Stimulated activated CD4-positive, alpha-beta T cell treated with anti-CD3 and anti-CD28 coated beads, Interleukin-12 subunit alpha, Interleukin-12 subunit beta, amount 100 ng/mL, for 48 hours (primary cell): Measurements from ENCODE around the gene RPA1.
"Not testable (repeated sequence)": the region's sequence is repeated elsewhere in the genome, so short reads cannot be mapped to it uniquely, and the experiment has no call there.

ENCODE experiments used
- DNase-seq, 3 donors: peaks; one replicate each; pipeline ENCODE4 v3.0.0-alpha.2; 2020; ENCODE audit warnings: low read depth in 2 of 3, low spot score in 1 of 3

The RPA1 gene

DNA sequence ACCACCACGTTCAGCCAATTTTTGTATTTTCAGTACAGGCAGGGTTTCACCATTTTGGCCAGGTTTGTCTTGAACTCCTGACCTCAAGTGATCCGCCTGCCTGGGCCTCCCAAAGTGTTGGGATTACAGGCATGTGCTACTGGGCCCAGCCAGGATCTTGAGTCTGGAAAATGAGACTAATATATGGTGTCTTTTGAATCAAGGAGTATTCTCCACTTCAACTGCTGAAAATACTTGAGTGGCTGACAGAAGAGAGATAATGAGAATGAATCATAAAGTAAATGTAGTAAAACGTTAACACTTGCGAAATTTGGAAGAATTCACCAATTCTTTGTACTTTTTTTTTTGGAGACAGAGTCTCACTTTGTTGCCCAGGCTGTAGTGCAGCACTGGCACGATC is 16.7 kb upstream of the RPA1 start:
- no peak for DNase-seq

GRCh38 chr17:1820528-1821252 is 9.1 kb upstream of the RPA1 start:
- DNase-seq, result no peak

DNA sequence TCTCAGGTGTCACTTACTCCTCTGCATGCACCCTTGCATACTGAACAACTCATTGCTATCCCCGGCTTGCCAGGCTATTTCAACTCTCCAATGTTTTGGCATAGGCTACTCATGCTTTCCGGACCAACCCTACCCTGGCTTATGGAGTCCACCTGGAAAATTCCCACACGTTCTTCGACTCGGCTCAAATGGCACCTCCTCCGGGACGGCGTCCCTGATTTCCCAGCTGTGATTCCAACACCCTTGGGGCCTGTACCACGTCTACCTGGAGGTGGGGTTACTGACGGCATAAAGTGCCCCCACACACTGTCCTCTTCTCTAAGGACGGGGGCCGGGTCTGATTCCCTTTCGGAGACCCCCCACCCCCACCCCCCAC is 601 bp upstream of the RPA1 start:
- DNase-seq, result peak in 1 of 3 donors; percentile 18

- DNase-seq, result peak in 1 of 3 donors; percentile 37
Observed at GRCh38 chr17:1830288-1830687, 483 bp downstream of the RPA1 start.

GRCh38 chr17:1834380-1835149 is 4.8 kb downstream of the RPA1 start:
- peak in 1 of 3 donors; percentile 42 for DNase-seq

- no peak for DNase-seq
Observed at GRCh38 chr17:1839516-1839915, 9.7 kb downstream of the RPA1 start.

- no peak for DNase-seq
Observed at GRCh38 chr17:1843947-1844346, 14.1 kb downstream of the RPA1 start.

- no peak for DNase-seq
Observed at GRCh38 chr17:1847191-1847590, 17.4 kb downstream of the RPA1 start.

GRCh38 chr17:1852327-1852726 is 22.5 kb downstream of the RPA1 start:
- no peak for DNase-seq

GRCh38 chr17:1853698-1854097 is 23.9 kb downstream of the RPA1 start:
- no peak for DNase-seq

DNA sequence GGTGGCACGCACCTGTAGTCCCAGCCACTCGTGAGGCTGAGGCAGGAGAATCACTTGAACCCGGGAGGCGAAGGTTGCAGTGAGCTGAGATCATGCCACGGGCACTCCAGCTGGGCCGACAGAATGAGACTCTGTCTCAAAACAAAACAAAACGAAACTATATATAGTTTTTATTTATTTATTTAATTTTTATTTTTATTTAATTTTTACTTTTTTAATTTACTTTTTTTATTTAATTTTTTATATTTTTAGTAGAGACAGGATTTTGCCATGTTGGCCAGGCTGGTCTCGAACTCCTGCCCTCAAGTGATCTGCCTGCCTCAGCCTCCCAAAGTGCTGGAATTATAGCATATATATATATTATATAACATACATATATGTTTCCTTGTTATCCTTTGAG is 26.7 kb downstream of the RPA1 start:
- not testable (repeated sequence) for DNase-seq

DNA sequence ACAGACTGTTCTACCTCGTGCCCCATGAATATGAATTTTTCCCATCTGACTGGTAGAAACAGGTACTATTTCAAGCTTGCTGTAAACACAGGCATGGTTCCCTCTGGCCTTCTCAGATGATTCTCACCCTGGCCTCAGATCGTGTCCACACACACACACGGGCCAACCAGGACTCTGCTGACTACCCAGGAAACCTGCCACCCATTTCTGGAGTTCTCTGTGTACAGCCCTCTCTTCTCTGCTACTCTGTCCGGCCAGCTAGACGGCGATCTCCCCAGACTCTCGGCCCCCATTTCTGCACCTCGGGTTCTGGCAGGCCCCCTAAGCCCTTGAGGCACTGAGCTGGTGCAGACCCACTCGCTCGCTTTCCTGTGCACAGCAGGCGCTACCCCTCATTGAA is 31.2 kb downstream of the RPA1 start:
- no peak for DNase-seq

DNA sequence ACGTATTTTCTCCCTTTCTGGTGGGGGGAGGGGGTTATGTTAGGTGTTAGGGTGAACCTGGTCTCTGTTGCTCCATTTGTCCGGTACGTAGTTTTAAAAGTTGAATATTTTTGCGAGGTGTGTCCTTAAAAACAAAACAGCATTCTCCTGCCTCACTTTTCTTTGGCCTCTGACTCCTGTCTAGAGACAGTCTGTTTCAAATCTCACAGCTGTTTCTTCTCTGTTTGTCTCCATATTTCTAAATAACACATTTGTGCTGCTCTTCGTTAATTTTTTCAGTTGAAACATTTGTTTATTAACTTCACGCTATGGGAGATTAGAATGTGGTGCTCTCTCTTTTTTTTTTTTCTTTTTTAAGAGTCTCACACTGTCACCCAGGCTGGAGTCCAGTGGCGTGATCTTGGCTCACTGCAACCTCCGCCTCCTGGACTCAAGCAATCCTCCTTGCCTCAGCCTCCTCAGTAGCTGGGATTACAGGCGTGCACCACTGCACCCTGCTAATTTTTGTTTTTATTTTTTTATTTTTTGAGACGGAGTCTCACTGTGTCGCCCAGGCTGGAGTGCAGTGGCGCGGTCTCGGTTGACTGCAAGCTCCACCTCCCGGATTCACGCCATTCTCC is 31.7 kb downstream of the RPA1 start:
- DNase-seq, result no peak

GRCh38 chr17:1865252-1866037 is 35.6 kb downstream of the RPA1 start:
- peak in 1 of 3 donors; percentile 69 for DNase-seq

GRCh38 chr17:1867307-1867706 is 37.5 kb downstream of the RPA1 start:
- DNase-seq, result no peak

- DNase-seq, result no peak
Observed at GRCh38 chr17:1868090-1868489, 38.3 kb downstream of the RPA1 start.

- DNase-seq, result no peak
Observed at GRCh38 chr17:1870592-1870991, 40.8 kb downstream of the RPA1 start.

GRCh38 chr17:1871756-1872155 is 42.0 kb downstream of the RPA1 start:
- no peak for DNase-seq

- no peak for DNase-seq
Observed at GRCh38 chr17:1872254-1872653, 42.4 kb downstream of the RPA1 start.

GRCh38 chr17:1872976-1873375 is 43.2 kb downstream of the RPA1 start:
- peak in 1 of 3 donors; percentile 22 for DNase-seq

DNA sequence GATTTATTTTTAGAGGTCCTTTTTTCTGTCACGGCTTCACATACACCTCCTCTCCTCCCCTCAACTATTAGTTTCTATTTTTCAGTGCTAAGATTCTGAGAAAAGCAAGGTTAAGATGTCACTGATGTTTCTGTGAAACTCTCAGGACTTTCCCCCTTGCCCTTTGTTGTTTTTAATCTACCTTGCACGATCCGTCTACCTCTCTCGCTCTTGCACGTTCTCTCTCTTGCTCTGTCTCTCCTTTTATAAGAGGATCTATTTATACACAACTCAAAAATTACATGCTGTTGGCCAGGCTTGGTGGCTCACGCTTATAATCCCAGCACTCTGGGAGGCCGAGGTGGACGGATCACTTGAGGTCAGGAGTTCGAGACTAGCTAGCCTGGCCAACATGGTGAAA is 43.6 kb downstream of the RPA1 start:
- DNase-seq, result no peak
